HTERT RPE-1 (cell line): Measurements from ENCODE around the gene LIN7B.

ENCODE experiments used
- in situ Hi-C: fragments of 300-500 bp; cut with MboI; formaldehyde crosslinking; loops from 4 replicates; pipeline ENCODE4 v1.14.3; 2020; ENCODE audit warnings: low sequenced_read_pairs

Gene LIN7B

GRCh38 chr19:49160450-49161189 lies 46.5 kb downstream of the LIN7B start:
- in situ Hi-C loops, result no loop called here

GRCh38 chr19:49161987-49162386 lies 47.8 kb downstream of the LIN7B start:
- in situ Hi-C loops, result no loop called here

GRCh38 chr19:49165111-49165750 lies 51.1 kb downstream of the LIN7B start:
- in situ Hi-C loops, result no loop called here

- in situ Hi-C loops, result no loop called here
These were observed 51.7 kb downstream of the LIN7B start for GRCh38 chr19:49165865-49166301.

- in situ Hi-C loops, result no loop called here
These were observed 53.8 kb downstream of the LIN7B start for GRCh38 chr19:49167857-49168409.
